HCT116 (cell line): ENCODE measurements around the gene SYNGR3. TPM values are rescaled to one million over a fixed set of nuclear protein-coding genes. Genes with fewer than 3 reads are reported as not detected.

ENCODE experiments used
- ATAC-seq: fragments of 200-7000 bp; cut with Tn5 transposase; 2 replicates; pipeline ENCODE4 v1.9.1; 2020; ENCODE audit warnings: mild to moderate bottlenecking, moderate library complexity
- BruUV-seq: library from RNA; stranded (reverse); fragments of 400-500 nt; replicated peaks from 2 replicates; lab custom pipeline; 2021; lab: Mats Ljungman, UMichigan
- CTCF ChIA-PET: fragments of 300-600 bp; sonication (Branson Sonifier 250); formaldehyde crosslinking; loops from one replicate; lab custom pipeline; 2021; ENCODE audit warnings: antibody characterized with exemption; lab: Charles Lee
- POLR2A ChIA-PET: fragments of 300-600, 350-600 bp; sonication (Branson Sonifier 250); formaldehyde crosslinking; loops from one replicate; lab custom pipeline; 2021; ENCODE audit warnings: antibody characterized with exemption; lab: Charles Lee
- RAD21 ChIA-PET, 2 experiments: fragments of 300-600 bp; sonication (Branson Sonifier 250); formaldehyde crosslinking; loops; one replicate each; lab custom pipeline; 2023; ENCODE audit warnings: low total read pairs in 2 of 2; ENCODE audit not compliant: uncharacterized antibody in 2 of 2, unreplicated experiment in 2 of 2, low non-redundant PET in 1 of 2; lab: Charles Lee
- DNase-seq: peaks from one replicate; pipeline ENCODE4 v3.0.0-alpha.2; 2010; ENCODE audit warnings: low read depth, low spot score
- H2AFZ ChIP-seq: fragments of 200-600 bp; shearing (Covaris generic), sonication (generic); 2 replicates; pipeline ENCODE4 v1.6.1; 2017; ENCODE audit warnings: low read depth, mixed run types, mixed read lengths, antibody characterized with exemption, low read length; ENCODE audit not compliant: poor library complexity, severe bottlenecking
- H3K27ac ChIP-seq: 2 replicates; pipeline ENCODE4 v1.5.1; 2012; ENCODE audit warnings: low read depth, low read length
- H3K27me3 ChIP-seq: fragments of 200-600 bp; sonication (generic); 2 replicates; pipeline ENCODE4 v1.6.1; 2016; ENCODE audit warnings: mixed run types, low read length, mixed read lengths; ENCODE audit not compliant: insufficient read depth
- H3K36me3 ChIP-seq, 2 experiments: fragments of 200-500 bp in 1 of 2; fragments of 200-600 bp in 1 of 2; sonication (Bioruptor generic) in 1 of 2; sonication (generic) in 1 of 2; 2 replicates each; pipeline versions ENCODE4 v1.5.1 to v1.6.1; 2014 to 2016; ENCODE audit warnings: low read length in 2 of 2, inconsistent platforms in 1 of 2, mixed read lengths in 1 of 2, mixed run types in 1 of 2; ENCODE audit not compliant: insufficient read depth in 2 of 2, control insufficient read depth in 1 of 2
- H3K4me1 ChIP-seq, 2 experiments: fragments of 200-600 bp in 1 of 2; sonication (generic) in 1 of 2; 2 replicates each; pipeline versions ENCODE4 v1.5.1 to v1.6.1; 2012 to 2017; ENCODE audit warnings: low read length in 2 of 2, inconsistent platforms in 1 of 2, mild to moderate bottlenecking in 1 of 2, mixed read lengths in 1 of 2, mixed run types in 1 of 2, moderate library complexity in 1 of 2; ENCODE audit not compliant: insufficient read depth in 2 of 2, control insufficient read depth in 1 of 2
- H3K4me2 ChIP-seq: fragments of 200-600 bp; sonication (generic); 2 replicates; pipeline ENCODE4 v1.6.1; 2017; ENCODE audit warnings: mixed run types, low read length, mixed read lengths
- H3K4me3 ChIP-seq, 2 experiments: fragments of 200-600 bp in 1 of 2; sonication (generic) in 1 of 2; replicated peaks in 1 of 2; 2 replicates each; pipeline ENCODE4 v1.5.1; 2011 to 2016; ENCODE audit warnings: low read length in 2 of 2, control low read depth in 1 of 2, low read depth in 1 of 2, mild to moderate bottlenecking in 1 of 2, mixed read lengths in 1 of 2, mixed run types in 1 of 2
- H3K79me2 ChIP-seq: fragments of 200-600 bp; sonication (generic); 2 replicates; pipeline ENCODE4 v1.6.1; 2017; ENCODE audit warnings: mild to moderate bottlenecking, mixed run types, low read length, moderate library complexity, mixed read lengths; ENCODE audit not compliant: insufficient read depth
- H3K9ac ChIP-seq: fragments of 200-600 bp; sonication (generic); 2 replicates; pipeline ENCODE4 v1.6.1; 2016; ENCODE audit warnings: low read length, mixed read lengths
- H3K9me2 ChIP-seq: fragments of 200-600 bp; sonication (generic), shearing (Covaris generic); 2 replicates; pipeline ENCODE4 v1.6.1; 2017; ENCODE audit warnings: mixed run types, mild to moderate bottlenecking, moderate library complexity; ENCODE audit not compliant: insufficient read depth
- H3K9me3 ChIP-seq, 2 experiments: fragments of 200-500 bp in 1 of 2; fragments of 200-600 bp in 1 of 2; sonication (Bioruptor generic) in 1 of 2; sonication (generic) in 1 of 2; 2 replicates each; pipeline ENCODE4 v1.6.1; 2014 to 2017; ENCODE audit warnings: low read length in 2 of 2, mixed read lengths in 2 of 2, inconsistent platforms in 1 of 2, low read depth in 1 of 2, mild to moderate bottlenecking in 1 of 2, mixed run types in 1 of 2, moderate library complexity in 1 of 2; ENCODE audit not compliant: control insufficient read depth in 1 of 2, insufficient read depth in 1 of 2
- H4K20me1 ChIP-seq: fragments of 200-600 bp; sonication (generic), shearing (Covaris generic); 2 replicates; pipeline ENCODE4 v1.6.1; 2017; ENCODE audit warnings: mixed run types, mild to moderate bottlenecking, moderate library complexity; ENCODE audit not compliant: insufficient read depth
- CEBPB ChIP-seq: IDR thresholded peaks from 2 replicates; pipeline ENCODE4 v1.6.1; 2012; ENCODE audit warnings: low read depth
- EGR1 ChIP-seq: IDR thresholded peaks from 2 replicates; pipeline ENCODE4 v1.6.1; 2012; ENCODE audit warnings: low read depth
- JUND ChIP-seq: IDR thresholded peaks from 2 replicates; pipeline ENCODE4 v1.6.1; 2012
- POLR2A ChIP-seq: IDR thresholded peaks from 2 replicates; pipeline ENCODE4 v1.7.0; 2011; ENCODE audit warnings: borderline replicate concordance; ENCODE audit not compliant: insufficient read depth, insufficient read length; ENCODE audit errors: extremely low read depth
- POLR2AphosphoS5 ChIP-seq: IDR thresholded peaks from 2 replicates; pipeline ENCODE4 v1.6.1; 2011; ENCODE audit warnings: mild to moderate bottlenecking, low read depth, low read length, moderate library complexity
- RAD21 ChIP-seq: IDR thresholded peaks from 2 replicates; pipeline ENCODE4 v1.6.1; 2012; ENCODE audit warnings: low read depth, mild to moderate bottlenecking
- SP1 ChIP-seq: IDR thresholded peaks from 2 replicates; pipeline ENCODE4 v1.6.1; 2012; ENCODE audit warnings: low read depth
- TCF7L2 ChIP-seq: IDR thresholded peaks from 2 replicates; pipeline ENCODE4 v1.7.0; 2011; ENCODE audit warnings: borderline replicate concordance, inconsistent platforms; ENCODE audit not compliant: insufficient read depth, insufficient read length; ENCODE audit errors: extremely low read depth
- YY1 ChIP-seq: IDR thresholded peaks from 2 replicates; pipeline ENCODE4 v1.6.1; 2011; ENCODE audit warnings: low read length, low read depth, moderate library complexity, mild to moderate bottlenecking; ENCODE audit not compliant: insufficient replicate concordance; ENCODE audit errors: extremely low read depth
- ZNF274 ChIP-seq: fragments of 200-500 bp; sonication (Bioruptor generic); IDR thresholded peaks from 2 replicates; pipeline ENCODE4 v1.6.1; 2014; ENCODE audit warnings: mild to moderate bottlenecking, low read depth, low read length, inconsistent platforms
- intact Hi-C: fragments of 100-400 bp; cut with micrococcal nuclease; formaldehyde crosslinking; loops from 2 replicates; pipeline ENCODE4 v1.10.0; 2022
- total RNA-seq: library from RNA; stranded (reverse); gene quantifications from one replicate; pipeline ENCODE4 v1.2.1, GENCODE V29; 2021; ENCODE audit not compliant: unreplicated experiment
- TF ChIP-seq, protein P1 (sequence below): IDR thresholded peaks from 2 replicates; pipeline ENCODE4 v1.6.1; 2012; ENCODE audit warnings: low read depth
- TF ChIP-seq, protein P2 (sequence below): IDR thresholded peaks from 2 replicates; pipeline ENCODE4 v1.6.1; 2012

SYNGR3 gene
- total RNA-seq, 1 experiment from 2014 or later: 11.5 TPM

DNA sequence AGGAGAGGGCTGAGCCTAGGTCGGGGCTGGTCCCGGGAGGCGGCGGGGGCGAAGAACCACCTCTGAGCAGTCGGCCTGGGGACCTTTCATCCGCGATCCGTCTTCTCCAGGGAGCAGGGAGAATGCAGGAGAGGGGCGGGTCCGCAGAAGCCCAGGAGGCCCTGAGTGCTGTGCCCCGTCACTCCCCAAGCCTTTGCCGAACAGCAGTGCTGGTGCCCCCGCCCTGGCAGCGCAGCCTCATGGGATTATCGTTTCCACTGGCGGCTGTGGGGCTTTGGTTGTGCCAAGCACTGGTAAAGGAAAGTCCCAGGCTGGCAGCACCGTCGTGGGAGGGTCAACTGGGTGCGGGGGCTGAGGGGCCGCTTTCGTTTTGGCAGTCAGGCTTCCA is 17.3 kb upstream of the SYNGR3 start:
- intact Hi-C loops: no loop called here
- H3K9me2 ChIP-seq: no peaks in the 10 kb centered on the region
- ChIA-PET RAD21 (no interaction called here), POLR2A (interaction anchor here (1.1 to 4.0 kb wide), 3 partner anchors 11 to 183 kb away, joined by 4 to 21 read pairs (median 5); partner anchors contain the start of gene TRAF7), CTCF (no interaction called here)
- BruUV-seq: TSS peak; percentile 47
- H2AFZ ChIP-seq: no peak overlapping the region
- H3K4me1 ChIP-seq: peaks cover 7 to 18% of the 10 kb centered on the region in 2 experiments
- peak overlapping the region; percentile 95 for H3K27ac ChIP-seq
- no peaks in the 10 kb centered on the region for H3K9me3 ChIP-seq
- H4K20me1 ChIP-seq: no peaks in the 10 kb centered on the region
- peak overlapping the region; percentile 98 for H3K9ac ChIP-seq
- H3K4me2 ChIP-seq: peak overlapping the region; percentile 98
- peaks cover 0 to 35% of the 10 kb centered on the region in 2 experiments; a peak in 2 of 4 replicates for H3K36me3 ChIP-seq
- no peaks in the 10 kb centered on the region for H3K27me3 ChIP-seq
- DNase-seq: no peak
- no peak for TF ChIP-seq SP1
- no peak for TF ChIP-seq POLR2AphosphoS5
- no peak for TF ChIP-seq ZNF274
- no peak for TF ChIP-seq RAD21
- no peak for TF ChIP-seq EGR1
- TF ChIP-seq TCF7L2: no peak
- TF ChIP-seq POLR2A: no peak
- TF ChIP-seq CEBPB: no peak
- TF ChIP-seq, protein P1, sequence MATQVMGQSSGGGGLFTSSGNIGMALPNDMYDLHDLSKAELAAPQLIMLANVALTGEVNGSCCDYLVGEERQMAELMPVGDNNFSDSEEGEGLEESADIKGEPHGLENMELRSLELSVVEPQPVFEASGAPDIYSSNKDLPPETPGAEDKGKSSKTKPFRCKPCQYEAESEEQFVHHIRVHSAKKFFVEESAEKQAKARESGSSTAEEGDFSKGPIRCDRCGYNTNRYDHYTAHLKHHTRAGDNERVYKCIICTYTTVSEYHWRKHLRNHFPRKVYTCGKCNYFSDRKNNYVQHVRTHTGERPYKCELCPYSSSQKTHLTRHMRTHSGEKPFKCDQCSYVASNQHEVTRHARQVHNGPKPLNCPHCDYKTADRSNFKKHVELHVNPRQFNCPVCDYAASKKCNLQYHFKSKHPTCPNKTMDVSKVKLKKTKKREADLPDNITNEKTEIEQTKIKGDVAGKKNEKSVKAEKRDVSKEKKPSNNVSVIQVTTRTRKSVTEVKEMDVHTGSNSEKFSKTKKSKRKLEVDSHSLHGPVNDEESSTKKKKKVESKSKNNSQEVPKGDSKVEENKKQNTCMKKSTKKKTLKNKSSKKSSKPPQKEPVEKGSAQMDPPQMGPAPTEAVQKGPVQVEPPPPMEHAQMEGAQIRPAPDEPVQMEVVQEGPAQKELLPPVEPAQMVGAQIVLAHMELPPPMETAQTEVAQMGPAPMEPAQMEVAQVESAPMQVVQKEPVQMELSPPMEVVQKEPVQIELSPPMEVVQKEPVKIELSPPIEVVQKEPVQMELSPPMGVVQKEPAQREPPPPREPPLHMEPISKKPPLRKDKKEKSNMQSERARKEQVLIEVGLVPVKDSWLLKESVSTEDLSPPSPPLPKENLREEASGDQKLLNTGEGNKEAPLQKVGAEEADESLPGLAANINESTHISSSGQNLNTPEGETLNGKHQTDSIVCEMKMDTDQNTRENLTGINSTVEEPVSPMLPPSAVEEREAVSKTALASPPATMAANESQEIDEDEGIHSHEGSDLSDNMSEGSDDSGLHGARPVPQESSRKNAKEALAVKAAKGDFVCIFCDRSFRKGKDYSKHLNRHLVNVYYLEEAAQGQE: no peak
- TF ChIP-seq, protein P2, sequence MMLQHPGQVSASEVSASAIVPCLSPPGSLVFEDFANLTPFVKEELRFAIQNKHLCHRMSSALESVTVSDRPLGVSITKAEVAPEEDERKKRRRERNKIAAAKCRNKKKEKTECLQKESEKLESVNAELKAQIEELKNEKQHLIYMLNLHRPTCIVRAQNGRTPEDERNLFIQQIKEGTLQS: no peak
- TF ChIP-seq JUND: no peak
- no peak for TF ChIP-seq YY1
- peaks cover 37% of the 10 kb centered on the region for H3K79me2 ChIP-seq
- peak overlapping the region; percentile 75 to 96 for H3K4me3 ChIP-seq
- ATAC-seq: peak; percentile 37
